Erythroblast (primary cell): ENCODE data around the gene EID1.
A peak's percentile ranks its signal among the peaks of the same experiment; 100 is the strongest.

Source experiments
- DNase-seq, 2 experiments: peaks; one replicate each; lab custom pipeline; 2025; lab: John Stamatoyannopoulos, UW
- GATA1 ChIP-seq: IDR thresholded peaks from 2 replicates; pipeline ENCODE4 v1.6.1; 2011; ENCODE audit warnings: low read depth, mild to moderate bottlenecking, control low read depth, low read length, moderate library complexity
- POLR2A ChIP-seq: IDR thresholded peaks from 2 replicates; pipeline ENCODE4 v1.6.1; 2011; ENCODE audit warnings: mild to moderate bottlenecking, low read length

EID1 gene

DNA sequence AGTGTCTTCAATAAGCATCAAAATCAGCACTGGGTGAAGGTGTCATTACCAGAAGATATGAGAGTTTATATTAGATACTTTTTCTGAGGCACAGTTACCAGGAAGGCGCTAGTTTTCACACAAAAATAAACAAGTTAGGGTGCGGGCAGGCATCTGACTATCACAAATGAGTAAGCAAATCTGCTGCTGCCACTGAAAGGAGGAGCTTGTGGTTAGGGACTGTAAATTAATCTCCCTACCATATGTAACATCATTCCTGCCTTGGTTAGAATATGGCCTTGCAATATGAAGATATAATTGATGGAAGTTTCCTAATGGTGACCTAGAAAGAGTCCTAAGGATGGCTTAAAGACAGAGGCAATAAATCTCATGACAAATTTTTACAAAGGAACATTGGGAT is 19.5 kb upstream of the EID1 start:
- TF ChIP-seq GATA1, result no peak
- peak; percentile 31 for TF ChIP-seq POLR2A
- peak; percentile 83 to 84 for DNase-seq

DNA sequence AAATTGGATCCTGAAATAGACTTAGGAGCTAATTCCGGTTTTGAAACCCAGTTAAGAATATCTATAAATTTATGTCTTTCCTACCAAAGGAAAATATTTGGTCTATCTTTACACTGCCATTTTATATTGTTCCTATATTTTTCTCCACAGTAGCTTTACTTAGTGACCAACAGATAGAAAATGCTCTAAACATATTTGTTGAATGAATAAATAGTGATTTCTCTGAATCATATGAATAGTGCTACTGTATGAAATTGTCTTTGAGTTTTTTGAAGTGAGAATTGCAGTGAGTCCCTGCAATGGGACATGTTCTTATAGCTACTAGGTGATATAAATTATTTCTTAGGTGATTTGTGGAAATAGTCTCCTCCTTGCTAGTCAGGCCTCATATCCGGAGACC is 18.5 kb upstream of the EID1 start:
- DNase-seq, result no peak
- no peak for TF ChIP-seq GATA1
- no peak for TF ChIP-seq POLR2A

DNA sequence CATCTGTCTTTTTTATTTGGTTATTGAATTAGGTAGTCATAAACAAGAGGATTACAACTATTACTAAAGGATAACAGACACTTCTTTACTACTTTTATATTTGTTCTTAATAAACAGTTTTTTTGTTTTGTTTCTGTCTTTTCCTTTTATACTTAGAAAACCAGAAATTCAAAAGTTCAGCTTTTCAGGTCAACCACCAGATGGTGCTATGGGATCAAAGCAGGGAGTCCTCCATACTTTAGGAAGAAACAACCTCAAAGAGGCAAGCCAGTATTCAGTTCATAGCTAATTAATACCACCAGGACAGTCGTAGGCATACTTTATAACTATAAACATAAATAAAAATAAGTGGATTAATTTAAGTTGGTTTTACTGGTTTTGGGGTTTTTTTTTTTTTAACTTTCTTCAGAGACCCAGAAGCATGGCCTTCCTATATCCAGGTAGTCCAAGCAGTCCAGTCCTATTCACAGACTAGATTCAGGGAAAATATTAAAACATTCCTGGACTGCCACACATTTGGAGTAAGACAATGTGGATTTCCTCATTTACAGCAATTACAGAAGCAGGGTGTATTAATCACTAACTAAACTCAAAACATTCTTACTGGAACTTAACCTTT is 16.0 kb upstream of the EID1 start:
- DNase-seq, result peak; percentile 79 to 87

DNA sequence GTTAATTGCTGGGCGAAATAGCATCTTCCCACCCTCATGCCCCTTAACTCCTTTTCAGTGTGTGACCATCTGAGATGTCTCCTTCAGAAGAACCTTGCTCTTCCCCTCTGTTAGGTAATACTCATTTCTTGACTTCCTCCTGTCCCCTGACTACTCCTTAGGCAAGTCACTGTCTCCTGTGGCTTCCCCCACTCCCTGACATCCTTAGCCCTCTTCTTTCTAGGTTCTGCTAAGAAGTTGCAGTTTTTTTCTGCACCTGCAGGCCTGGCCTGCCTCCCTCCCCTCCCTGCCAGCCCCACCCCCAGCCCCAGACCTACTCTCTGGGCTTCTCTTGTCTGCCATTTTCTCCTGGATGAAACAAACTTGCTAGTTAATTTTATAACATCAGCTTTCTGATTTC is 15.2 kb upstream of the EID1 start:
- no peak for TF ChIP-seq POLR2A
- no peak for TF ChIP-seq GATA1
- DNase-seq, result no peak

More for the DNA sequence above, 16.0 kb upstream of the EID1 start:
- no peak for TF ChIP-seq GATA1
- TF ChIP-seq POLR2A, result no peak

DNA sequence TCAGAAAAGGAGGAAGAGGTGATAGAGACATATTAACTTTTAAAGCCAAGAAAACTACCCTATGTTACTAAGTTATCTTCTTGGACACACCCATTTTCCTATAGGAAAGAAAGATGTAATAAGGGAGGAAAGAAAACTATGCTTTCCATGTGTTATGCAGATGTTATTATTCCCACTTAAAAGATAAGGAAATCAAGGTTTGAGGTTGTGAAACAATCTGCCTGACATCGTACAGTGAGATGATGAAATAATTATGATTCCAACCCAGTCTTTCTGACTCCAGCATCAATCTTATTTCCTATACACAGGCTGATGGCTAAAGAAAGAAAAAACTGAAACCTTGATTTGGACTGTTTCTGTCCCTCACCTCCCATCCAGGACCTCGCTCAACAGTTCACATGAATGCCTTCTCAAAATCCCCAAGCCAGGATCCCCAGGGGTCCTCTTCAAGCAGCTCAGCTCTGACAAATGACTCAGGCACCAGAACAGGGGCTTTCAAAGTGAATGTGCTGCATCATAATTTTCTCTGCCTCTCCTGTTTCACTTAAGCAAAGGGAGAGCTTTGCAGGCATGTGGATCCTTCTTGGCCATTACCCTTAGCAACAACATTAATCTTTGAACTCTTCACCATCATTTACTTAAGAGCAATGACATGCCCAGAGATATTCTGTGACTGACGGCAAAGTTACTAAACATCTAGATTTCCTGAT is 12.4 kb upstream of the EID1 start:
- DNase-seq, result no peak
- no peak for TF ChIP-seq GATA1
- no peak for TF ChIP-seq POLR2A

DNA sequence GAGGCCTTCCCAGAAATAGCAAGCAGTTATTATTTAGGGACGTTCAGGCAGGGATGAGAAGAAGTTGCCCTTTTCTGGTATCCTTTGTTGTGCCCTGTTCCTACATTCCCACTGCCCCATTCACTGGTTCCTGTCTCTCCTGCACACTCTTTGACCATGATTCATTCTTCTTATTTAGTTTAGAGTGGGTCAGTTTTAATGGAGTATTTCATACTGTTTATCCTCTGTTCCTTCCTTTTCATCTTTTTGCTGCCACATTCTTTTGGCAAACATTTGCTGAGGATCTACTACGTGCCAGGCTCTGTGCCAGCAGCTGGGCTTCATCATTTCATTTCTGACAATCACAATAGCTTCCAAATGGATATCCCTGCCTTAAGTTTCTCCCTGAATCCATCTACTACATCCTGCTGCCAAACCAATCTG is 11.8 kb upstream of the EID1 start:
- TF ChIP-seq POLR2A, result no peak
- TF ChIP-seq GATA1, result no peak
- DNase-seq, result no peak

DNA sequence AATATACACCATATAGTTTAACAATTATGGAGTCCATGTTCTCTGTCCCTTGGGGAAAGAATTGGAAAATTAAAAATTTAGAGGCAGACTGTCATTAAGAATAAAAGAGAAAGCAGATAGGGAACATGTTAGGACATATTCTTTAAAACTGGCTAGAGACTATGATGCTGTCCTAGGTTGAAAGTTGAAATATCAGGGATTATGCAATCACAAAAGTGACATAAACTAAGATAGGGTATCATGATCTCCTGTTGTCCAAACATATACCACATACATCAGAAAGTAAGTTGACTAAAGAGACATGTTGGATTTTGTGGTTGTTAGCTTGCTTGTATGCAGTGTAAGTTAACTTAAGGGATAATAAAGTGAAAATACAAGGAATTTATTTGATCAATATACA is 9.9 kb upstream of the EID1 start:
- DNase-seq, result no peak

DNA sequence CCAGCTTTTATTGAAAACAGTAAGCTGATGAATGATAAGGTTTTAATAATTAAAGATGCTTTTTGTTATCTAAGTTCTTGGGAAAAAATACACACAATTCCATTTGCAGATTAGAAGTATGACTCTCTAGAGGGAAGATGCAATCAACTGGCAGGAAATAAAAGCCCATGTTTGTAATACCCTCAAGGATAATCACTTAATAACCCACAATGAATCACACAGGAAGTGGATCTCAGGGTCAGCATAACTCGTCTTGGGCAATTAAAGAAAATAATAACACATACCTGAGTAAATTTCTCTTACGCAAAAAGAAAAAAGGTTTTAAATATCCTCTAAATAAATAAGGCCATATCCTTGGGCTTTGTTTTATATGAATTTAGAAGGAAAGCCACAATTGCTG is 9.4 kb upstream of the EID1 start:
- no peak for TF ChIP-seq GATA1
- no peak for TF ChIP-seq POLR2A
- DNase-seq, result no peak

More for the DNA sequence above, 9.9 kb upstream of the EID1 start:
- TF ChIP-seq GATA1, result no peak
- TF ChIP-seq POLR2A, result no peak

DNA sequence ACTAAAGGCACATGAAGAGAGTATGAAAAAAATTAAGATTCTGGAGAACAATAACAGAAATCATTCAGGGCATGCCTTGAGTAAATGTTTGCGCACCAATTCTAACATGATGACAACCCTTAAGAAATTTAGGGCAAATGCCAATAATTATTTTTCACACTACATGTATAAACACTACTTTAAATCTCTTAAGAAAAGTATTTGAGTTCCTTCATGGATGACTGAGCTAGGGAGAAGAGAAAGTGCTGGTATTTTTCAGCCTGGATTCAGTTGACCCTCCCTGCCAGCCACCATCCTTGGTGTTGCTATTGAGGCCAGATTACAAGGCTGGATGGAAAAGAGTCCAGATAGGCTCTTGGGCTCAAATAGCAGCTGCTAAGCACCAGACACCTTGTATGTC is 8.0 kb upstream of the EID1 start:
- TF ChIP-seq POLR2A (no peak), GATA1 (no peak)
- DNase-seq, result no peak

DNA sequence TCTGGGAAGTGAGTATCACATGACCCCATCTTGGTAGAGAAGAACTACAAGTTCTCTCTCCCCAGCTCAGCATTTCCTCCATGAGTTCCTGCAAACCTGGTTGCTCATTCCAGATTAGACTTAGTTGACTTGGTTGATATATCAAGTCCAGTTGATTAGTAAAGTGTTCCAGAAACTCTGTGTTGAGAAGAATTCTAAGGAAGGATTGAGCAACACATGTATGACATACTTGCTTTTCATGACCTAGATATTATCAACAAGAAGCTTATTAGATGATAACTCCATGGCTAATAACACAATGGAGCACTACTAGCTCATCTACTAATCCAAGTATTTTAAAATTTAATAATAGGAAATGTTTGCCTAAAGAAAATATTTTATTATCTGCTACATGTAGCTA is 6.4 kb upstream of the EID1 start:
- DNase-seq, result no peak
- no peak for TF ChIP-seq POLR2A
- TF ChIP-seq GATA1, result no peak

DNA sequence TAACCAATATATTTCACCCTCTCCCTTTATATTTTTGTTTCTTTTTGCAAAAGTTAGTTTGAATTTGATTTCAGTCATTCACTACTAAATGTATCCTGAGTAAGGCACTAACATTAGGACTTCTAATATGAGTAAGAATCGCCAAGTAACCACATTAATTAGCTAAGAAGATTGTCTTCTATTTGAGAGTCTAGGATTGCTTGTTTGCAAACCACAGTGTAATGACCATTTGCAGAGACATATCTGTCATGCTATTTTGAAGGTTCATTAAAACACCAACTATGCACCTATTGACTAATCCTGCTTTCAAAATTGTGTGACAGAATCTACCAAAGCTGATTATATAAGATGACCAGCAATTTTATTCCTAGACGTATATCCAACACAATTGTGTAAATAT is 5.3 kb upstream of the EID1 start:
- DNase-seq, result no peak
- TF ChIP-seq GATA1 (no peak), POLR2A (no peak)

DNA sequence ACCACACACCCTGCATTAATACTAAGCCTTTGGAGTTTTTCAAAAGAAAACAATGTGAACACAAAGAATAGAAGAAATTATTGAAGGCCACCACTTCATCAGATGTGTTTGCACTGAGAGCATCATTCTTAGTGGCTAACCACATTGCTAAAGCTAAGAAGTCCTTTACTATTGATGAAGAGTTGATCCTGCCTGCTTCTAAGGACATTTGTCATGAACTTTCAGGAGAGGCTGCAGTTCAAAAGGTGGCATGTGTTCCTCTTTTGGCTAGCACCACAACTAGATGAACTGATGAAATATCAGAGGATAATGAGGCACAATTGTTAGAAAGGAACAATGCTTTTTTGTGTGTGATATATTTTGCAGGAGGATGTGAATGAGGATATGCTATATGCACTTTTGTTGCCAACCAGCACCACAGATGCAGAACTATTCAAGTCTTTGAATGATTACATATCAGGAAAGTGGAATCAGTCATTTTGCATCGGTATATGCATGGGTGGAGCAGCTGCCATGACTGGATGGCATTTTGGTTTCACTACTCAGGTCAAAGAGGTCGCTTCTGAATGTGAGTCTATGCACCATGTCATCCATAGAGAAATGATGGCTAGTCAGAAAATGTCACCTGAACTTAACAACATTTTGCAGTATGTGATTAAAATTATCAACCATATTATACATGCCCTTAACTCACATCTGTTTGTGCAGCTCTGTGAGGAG is 2.5 kb upstream of the EID1 start:
- DNase-seq, result no peak
- TF ChIP-seq GATA1 (no peak), POLR2A (no peak)

DNA sequence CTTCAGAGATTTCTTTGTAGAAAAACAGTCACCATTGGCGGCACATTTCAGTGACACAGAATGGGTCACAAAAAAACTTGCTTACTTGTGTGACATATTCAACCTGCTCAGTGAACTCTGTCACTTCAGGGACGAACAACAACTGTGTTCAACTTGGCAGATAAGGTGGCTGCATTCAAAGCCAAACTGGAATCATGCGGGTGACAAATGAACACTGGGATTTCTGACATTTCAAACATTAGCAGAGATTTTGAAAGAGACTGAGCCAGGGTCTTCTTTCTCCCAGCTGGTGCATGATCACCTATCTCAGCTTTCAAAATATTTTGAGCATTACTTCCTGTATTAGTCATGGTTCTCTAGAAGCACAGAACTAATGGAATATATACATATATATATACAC is 1.9 kb upstream of the EID1 start:
- TF ChIP-seq GATA1 (no peak), POLR2A (no peak)
- no peak for DNase-seq

DNA sequence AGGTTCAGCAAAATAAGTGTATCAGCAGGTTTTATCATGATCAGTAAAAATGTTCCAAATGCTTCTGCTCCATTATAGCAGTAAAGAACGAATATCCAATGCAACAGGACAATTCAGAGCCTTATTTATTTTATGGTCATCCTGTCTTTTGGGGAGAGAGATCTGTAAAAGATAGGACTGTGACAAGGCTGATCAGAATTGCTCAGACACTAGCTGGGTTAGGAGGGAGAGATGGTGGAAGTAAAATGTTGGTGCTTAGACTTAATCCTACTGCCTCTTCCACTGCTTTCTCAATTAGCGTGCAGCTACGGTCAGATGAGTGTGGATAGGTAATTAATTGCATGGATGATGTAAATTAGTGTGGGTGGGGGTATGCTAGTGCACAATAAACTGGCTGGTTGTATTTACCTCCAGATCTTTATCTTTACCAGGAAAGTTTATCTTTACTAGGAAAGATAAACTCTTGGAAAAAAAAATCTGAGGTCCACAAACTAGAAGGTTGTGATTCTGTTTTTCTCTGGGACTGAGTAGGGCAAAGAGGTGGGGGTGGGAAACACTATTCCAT is 2.2 kb downstream of the EID1 start:
- peak in 1 of 2 experiments; percentile 7 for DNase-seq
- no peak for TF ChIP-seq POLR2A
- TF ChIP-seq GATA1, result no peak
